Measurements from ENCODE around the gene AMELY.

AMELY gene, protein sequence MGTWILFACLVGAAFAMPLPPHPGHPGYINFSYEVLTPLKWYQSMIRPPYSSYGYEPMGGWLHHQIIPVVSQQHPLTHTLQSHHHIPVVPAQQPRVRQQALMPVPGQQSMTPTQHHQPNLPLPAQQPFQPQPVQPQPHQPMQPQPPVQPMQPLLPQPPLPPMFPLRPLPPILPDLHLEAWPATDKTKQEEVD

DNA sequence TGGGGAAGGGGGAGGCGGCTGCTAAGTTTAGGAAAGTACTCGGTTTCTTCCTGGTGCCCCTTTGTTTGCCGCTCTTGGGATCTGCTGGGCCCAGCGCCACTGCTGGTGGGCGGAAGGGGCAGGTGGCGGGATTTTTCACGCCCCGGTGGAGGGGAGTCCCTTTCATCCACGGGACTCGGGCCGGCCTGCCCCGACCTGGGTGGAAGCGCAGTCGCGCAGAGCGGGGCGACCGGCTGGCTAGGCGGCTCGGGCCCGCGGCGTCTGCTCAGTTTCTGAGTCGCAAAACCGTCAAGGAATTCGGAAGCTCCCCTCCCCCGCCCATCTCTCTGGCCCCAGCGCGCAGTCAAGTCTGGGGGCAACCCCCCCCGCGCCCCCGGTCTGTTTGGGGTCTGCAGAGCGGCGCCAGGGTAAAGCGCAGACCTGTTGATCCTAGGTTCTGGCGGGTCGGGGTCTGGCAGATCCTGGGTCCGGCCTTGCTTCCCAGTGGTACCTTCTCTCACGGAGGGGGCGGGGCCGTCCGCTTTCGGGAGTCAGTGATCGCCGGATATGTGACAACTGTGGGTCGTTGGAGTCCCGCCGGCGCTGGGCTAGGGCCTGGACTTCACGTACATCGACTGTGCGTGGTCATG, at the start of gene AMELY:
Gene AMELY, minus strand, starts transcription at position 500 of the 629 bp plus-strand sequence. CDS start 39,144 bp downstream, outside the sequence.
- no peaks in the 10 kb centered on the region for H3K4me1 ChIP-seq (ENCODE audit: control insufficient read depth in 2 of 2, insufficient read depth in 2 of 2, low read length in 2 of 2)
- H3K27ac ChIP-seq (ENCODE audit: low read depth in 2 of 2, low read length in 2 of 2), result no peak within 1 kb of the TSS
- no peaks in the 10 kb centered on the region for H3K9me3 ChIP-seq (ENCODE audit: control insufficient read depth in 2 of 2, low read length in 2 of 2)
- no peaks in the 10 kb centered on the region for H3K27me3 ChIP-seq (ENCODE audit: control insufficient read depth in 2 of 2, insufficient read depth in 2 of 2, low read length in 2 of 2)
- H3K9ac ChIP-seq (ENCODE audit: low read depth in 1 of 2, low read length in 2 of 2), result no peak within 1 kb of the TSS
- no peak within 1 kb of the TSS for H3K4me3 ChIP-seq (ENCODE audit: low read length in 2 of 2)
- no peaks in the 10 kb centered on the region for H3K36me3 ChIP-seq (ENCODE audit: control insufficient read depth in 2 of 2, insufficient read depth in 2 of 2, low read length in 2 of 2)

DNA sequence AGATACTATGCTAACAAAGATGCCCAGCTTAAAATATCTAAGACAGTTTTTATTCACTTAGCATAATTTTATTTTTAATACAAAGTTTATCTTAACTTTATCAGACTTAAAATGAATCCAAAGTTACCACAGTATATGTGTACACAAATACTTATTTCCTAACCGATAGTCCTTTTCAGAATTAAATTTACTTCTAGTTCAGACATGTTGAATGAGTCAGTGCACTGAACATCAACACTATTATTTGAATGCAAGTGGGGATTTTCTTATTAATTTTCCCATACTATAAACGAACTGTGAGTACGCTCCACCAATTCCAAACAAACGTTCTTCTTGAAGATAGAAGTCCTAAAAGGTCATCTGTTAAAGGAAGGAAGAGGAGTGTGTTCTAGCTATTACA, 38.4 kb upstream of the AMELY start:
- H3K4me3 ChIP-seq (ENCODE audit: low read length in 2 of 2), result no peak overlapping the region
- H3K27me3 ChIP-seq (ENCODE audit: control insufficient read depth in 2 of 2, insufficient read depth in 2 of 2, low read length in 2 of 2), result no peaks in the 10 kb centered on the region
- H3K36me3 ChIP-seq (ENCODE audit: control insufficient read depth in 2 of 2, insufficient read depth in 2 of 2, low read length in 2 of 2), result no peaks in the 10 kb centered on the region
- no peaks in the 10 kb centered on the region for H3K4me1 ChIP-seq (ENCODE audit: control insufficient read depth in 2 of 2, insufficient read depth in 2 of 2, low read length in 2 of 2)
- no peak overlapping the region for H3K9ac ChIP-seq (ENCODE audit: low read depth in 1 of 2, low read length in 2 of 2)
- no peak overlapping the region for H3K27ac ChIP-seq (ENCODE audit: low read depth in 2 of 2, low read length in 2 of 2)
- no peaks in the 10 kb centered on the region for H3K9me3 ChIP-seq (ENCODE audit: control insufficient read depth in 2 of 2, low read length in 2 of 2)

DNA sequence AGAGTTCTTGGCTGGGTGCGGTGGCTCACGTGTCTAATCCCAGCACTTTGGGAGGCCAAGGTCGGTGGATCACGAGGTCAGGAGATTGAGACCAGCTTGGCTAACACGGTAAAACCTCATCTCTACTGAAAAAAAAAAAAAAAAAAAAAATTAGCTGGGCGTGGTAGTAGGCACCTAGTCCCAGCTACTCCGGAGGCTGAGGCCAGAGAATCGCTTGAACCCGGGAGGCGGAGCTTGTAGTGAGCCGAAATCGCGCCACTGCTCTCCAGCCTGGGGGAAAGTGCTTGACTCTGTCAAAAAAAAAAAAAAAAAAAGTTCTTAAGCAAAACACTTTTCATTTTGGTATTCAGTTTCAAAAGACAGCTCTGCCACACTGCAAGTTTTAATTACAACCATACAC, 36.8 kb upstream of the AMELY start:
- Histone ChIP-seq H3K36me3 (ENCODE audit: control insufficient read depth in 2 of 2, insufficient read depth in 2 of 2, low read length in 2 of 2) (no peaks in the 10 kb centered on the region), H3K9me3 (ENCODE audit: control insufficient read depth in 2 of 2, low read length in 2 of 2) (no peaks in the 10 kb centered on the region), H3K27ac (ENCODE audit: low read depth in 2 of 2, low read length in 2 of 2) (no peak overlapping the region), H3K4me1 (ENCODE audit: control insufficient read depth in 2 of 2, insufficient read depth in 2 of 2, low read length in 2 of 2) (no peaks in the 10 kb centered on the region), H3K9ac (ENCODE audit: low read depth in 1 of 2, low read length in 2 of 2) (no peak overlapping the region), H3K27me3 (ENCODE audit: control insufficient read depth in 2 of 2, insufficient read depth in 2 of 2, low read length in 2 of 2) (no peaks in the 10 kb centered on the region), H3K4me3 (ENCODE audit: low read length in 2 of 2) (no peak overlapping the region)

DNA sequence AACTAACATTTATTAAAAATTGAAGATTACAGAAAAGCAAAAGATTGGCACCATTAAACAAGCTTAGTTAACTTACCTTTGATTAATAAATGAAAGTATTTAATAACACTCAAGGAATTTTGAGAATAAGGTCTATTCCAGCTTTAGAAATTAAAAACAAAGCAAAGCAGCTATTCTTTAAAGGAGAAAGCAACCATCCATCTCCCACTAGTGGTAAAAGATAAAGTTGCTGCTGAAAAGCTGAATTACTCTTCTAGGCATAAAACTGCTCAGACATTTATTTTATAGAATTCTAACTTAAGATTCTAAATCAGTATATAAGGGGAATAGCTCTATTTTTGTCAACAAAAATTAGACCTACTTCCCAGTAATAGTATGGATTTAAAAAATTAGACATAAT, 36.1 kb upstream of the AMELY start:
- no peaks in the 10 kb centered on the region for H3K36me3 ChIP-seq (ENCODE audit: control insufficient read depth in 2 of 2, insufficient read depth in 2 of 2, low read length in 2 of 2)
- H3K27me3 ChIP-seq (ENCODE audit: control insufficient read depth in 2 of 2, insufficient read depth in 2 of 2, low read length in 2 of 2), result no peaks in the 10 kb centered on the region
- H3K4me3 ChIP-seq (ENCODE audit: low read length in 2 of 2), result no peak overlapping the region
- H3K4me1 ChIP-seq (ENCODE audit: control insufficient read depth in 2 of 2, insufficient read depth in 2 of 2, low read length in 2 of 2), result no peaks in the 10 kb centered on the region
- no peaks in the 10 kb centered on the region for H3K9me3 ChIP-seq (ENCODE audit: control insufficient read depth in 2 of 2, low read length in 2 of 2)
- no peak overlapping the region for H3K27ac ChIP-seq (ENCODE audit: low read depth in 2 of 2, low read length in 2 of 2)
- H3K9ac ChIP-seq (ENCODE audit: low read depth in 1 of 2, low read length in 2 of 2), result no peak overlapping the region

DNA sequence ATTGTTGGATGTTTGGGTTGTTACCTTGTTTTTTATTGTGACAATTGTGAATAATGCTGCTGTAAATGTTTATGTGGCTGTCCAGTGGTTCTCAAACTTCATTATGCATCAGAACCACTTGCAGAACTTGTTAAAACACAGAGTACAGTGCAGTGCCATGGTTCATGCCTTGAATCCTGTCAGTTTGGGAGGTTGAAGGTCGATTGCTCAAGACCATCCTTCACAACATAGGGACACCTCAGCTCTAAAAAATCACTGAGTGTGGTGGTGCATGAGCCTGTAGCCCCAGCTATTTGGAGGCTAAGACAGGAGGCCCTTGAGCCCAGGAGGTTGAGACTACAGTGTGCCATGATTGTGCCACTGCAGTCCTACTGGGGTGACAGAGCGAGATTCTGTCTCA, 23.9 kb upstream of the AMELY start:
- H3K27ac ChIP-seq (ENCODE audit: low read depth in 2 of 2, low read length in 2 of 2), result no peak overlapping the region

DNA sequence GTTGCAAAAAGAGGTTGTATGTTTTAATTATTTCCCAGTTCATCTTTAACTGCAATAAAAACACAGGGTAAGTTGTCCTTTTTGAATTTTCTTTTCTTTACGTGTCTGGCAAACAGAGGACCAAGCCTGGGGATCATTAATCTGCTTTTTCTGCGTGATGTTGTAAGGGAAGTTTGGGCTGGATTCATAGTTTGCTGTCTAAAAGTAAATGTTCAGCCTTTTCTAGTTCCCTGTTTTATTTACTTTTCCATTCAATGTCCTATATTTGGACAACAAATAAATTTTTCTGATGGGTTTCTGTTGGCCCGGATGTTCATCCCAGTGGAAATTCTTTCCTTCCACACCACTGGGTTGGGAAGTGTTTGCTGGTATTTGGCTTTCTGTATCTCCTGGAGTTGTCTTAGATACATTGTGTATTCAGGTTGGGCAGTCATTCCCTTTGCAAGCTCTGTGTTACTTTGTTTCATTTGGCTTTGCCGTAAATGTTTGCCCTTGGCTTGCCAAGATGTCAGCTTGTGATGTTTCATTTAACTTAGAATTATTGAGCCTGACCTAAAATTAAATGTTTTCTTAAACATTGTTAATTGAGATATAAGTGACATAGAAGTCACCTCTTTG, 20.3 kb upstream of the AMELY start:
- Histone ChIP-seq H3K9me3 (ENCODE audit: control insufficient read depth in 2 of 2, low read length in 2 of 2) (no peaks in the 10 kb centered on the region), H3K36me3 (ENCODE audit: control insufficient read depth in 2 of 2, insufficient read depth in 2 of 2, low read length in 2 of 2) (no peaks in the 10 kb centered on the region), H3K4me1 (ENCODE audit: control insufficient read depth in 2 of 2, insufficient read depth in 2 of 2, low read length in 2 of 2) (no peaks in the 10 kb centered on the region), H3K9ac (ENCODE audit: low read depth in 1 of 2, low read length in 2 of 2) (no peak overlapping the region), H3K27me3 (ENCODE audit: control insufficient read depth in 2 of 2, insufficient read depth in 2 of 2, low read length in 2 of 2) (no peaks in the 10 kb centered on the region), H3K27ac (ENCODE audit: low read depth in 2 of 2, low read length in 2 of 2) (no peak overlapping the region), H3K4me3 (ENCODE audit: low read length in 2 of 2) (no peak overlapping the region)

More for the DNA sequence above, 23.9 kb upstream of the AMELY start:
- Histone ChIP-seq H3K36me3 (ENCODE audit: control insufficient read depth in 2 of 2, insufficient read depth in 2 of 2, low read length in 2 of 2) (no peaks in the 10 kb centered on the region), H3K4me3 (ENCODE audit: low read length in 2 of 2) (no peak overlapping the region), H3K9me3 (ENCODE audit: control insufficient read depth in 2 of 2, low read length in 2 of 2) (no peaks in the 10 kb centered on the region), H3K27me3 (ENCODE audit: control insufficient read depth in 2 of 2, insufficient read depth in 2 of 2, low read length in 2 of 2) (no peaks in the 10 kb centered on the region), H3K4me1 (ENCODE audit: control insufficient read depth in 2 of 2, insufficient read depth in 2 of 2, low read length in 2 of 2) (no peaks in the 10 kb centered on the region), H3K9ac (ENCODE audit: low read depth in 1 of 2, low read length in 2 of 2) (no peak overlapping the region)

DNA sequence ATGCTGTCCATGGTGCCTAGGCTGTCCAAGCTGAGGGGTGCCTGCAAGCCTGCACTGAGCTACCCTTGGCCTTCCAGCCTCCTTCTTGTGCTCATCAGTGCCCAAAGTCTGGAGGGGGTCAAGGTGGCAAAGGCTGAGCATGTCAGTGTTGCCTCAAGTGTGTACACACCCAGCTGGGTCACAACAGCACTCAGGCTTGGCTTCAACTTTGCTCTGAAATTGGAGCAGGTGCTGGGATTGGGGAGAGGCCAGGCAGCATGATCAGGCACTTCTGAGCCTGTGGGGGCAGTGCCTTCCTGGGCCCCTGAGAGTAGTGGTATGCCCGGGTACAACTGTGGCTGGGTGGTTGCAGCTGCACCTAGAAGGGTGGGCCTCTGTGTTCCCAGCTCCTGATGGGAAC, 17.7 kb upstream of the AMELY start:
- no peak overlapping the region for H3K27ac ChIP-seq (ENCODE audit: low read depth in 2 of 2, low read length in 2 of 2)
- no peaks in the 10 kb centered on the region for H3K4me1 ChIP-seq (ENCODE audit: control insufficient read depth in 2 of 2, insufficient read depth in 2 of 2, low read length in 2 of 2)

DNA sequence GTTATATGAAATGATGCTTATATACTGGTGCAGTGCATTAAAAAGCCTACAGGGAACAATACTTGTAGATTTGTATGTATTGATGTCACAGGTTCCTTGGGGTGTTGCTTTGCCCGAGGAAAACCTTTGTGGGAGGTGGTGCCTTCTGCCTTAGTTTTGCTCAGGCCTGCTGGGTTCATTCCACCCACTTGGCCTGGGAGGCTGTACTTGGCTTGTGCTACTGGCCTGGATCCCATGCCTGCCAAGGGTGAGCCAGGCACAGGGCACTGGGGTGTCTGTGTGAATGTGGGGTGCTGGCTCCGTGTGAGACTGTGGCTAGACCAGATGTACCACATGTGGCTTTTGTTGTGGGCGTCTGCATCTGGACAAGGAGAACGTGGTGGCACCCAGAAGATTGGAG, 16.7 kb upstream of the AMELY start:
- Histone ChIP-seq H3K27me3 (ENCODE audit: control insufficient read depth in 2 of 2, insufficient read depth in 2 of 2, low read length in 2 of 2) (no peaks in the 10 kb centered on the region), H3K27ac (ENCODE audit: low read depth in 2 of 2, low read length in 2 of 2) (no peak overlapping the region), H3K9me3 (ENCODE audit: control insufficient read depth in 2 of 2, low read length in 2 of 2) (no peaks in the 10 kb centered on the region), H3K4me3 (ENCODE audit: low read length in 2 of 2) (no peak overlapping the region), H3K4me1 (ENCODE audit: control insufficient read depth in 2 of 2, insufficient read depth in 2 of 2, low read length in 2 of 2) (no peaks in the 10 kb centered on the region), H3K36me3 (ENCODE audit: control insufficient read depth in 2 of 2, insufficient read depth in 2 of 2, low read length in 2 of 2) (no peaks in the 10 kb centered on the region), H3K9ac (ENCODE audit: low read depth in 1 of 2, low read length in 2 of 2) (no peak overlapping the region)

More for the DNA sequence above, 17.7 kb upstream of the AMELY start:
- Histone ChIP-seq H3K36me3 (ENCODE audit: control insufficient read depth in 2 of 2, insufficient read depth in 2 of 2, low read length in 2 of 2) (no peaks in the 10 kb centered on the region), H3K4me3 (ENCODE audit: low read length in 2 of 2) (no peak overlapping the region), H3K9ac (ENCODE audit: low read depth in 1 of 2, low read length in 2 of 2) (no peak overlapping the region), H3K27me3 (ENCODE audit: control insufficient read depth in 2 of 2, insufficient read depth in 2 of 2, low read length in 2 of 2) (no peaks in the 10 kb centered on the region), H3K9me3 (ENCODE audit: control insufficient read depth in 2 of 2, low read length in 2 of 2) (no peaks in the 10 kb centered on the region)

DNA sequence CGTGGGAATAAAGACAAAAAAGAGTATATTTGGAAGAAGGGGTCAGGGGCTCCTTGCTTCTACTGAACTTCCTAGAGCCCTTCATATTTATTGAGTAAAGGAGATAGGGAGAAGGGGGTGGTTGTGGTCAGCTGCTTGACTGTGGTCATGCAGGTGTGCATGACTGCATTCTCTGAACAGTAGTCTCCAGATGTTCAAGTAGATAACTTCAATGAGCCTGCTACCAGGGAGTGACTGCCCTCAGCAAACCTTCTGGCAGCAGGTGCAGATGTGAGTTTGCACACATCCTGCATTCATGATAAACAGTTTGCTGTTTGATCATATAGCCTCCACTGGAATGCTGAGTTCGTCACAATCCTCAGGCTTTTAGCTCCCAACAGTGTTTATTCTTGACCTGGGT, 9.5 kb upstream of the AMELY start:
- H3K4me3 ChIP-seq (ENCODE audit: low read length in 2 of 2), result no peak overlapping the region
- no peak overlapping the region for H3K27ac ChIP-seq (ENCODE audit: low read depth in 2 of 2, low read length in 2 of 2)
- no peak overlapping the region for H3K9ac ChIP-seq (ENCODE audit: low read depth in 1 of 2, low read length in 2 of 2)

DNA sequence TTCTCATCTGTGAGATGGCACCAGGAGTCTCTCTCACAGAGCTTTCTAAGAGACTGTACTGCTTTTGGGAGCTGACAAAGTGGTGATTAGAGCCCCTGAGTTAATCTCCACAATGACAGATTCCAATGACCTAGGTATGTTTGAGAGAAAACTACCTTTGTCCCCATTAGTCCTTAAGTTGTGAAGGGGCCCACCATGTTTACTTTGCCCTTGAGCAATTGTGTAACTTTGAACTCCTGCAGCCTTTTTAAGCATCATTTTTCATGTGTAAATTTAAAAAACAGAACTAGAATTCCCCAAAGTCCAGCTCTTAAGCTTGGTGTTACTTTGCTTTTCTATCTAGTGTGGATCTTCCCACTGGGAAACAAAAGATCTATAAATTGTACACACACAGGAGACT, 1.8 kb upstream of the AMELY start:
- Histone ChIP-seq H3K4me1 (ENCODE audit: control insufficient read depth in 2 of 2, insufficient read depth in 2 of 2, low read length in 2 of 2) (no peaks in the 10 kb centered on the region), H3K4me3 (ENCODE audit: low read length in 2 of 2) (no peak overlapping the region), H3K36me3 (ENCODE audit: control insufficient read depth in 2 of 2, insufficient read depth in 2 of 2, low read length in 2 of 2) (no peaks in the 10 kb centered on the region), H3K9me3 (ENCODE audit: control insufficient read depth in 2 of 2, low read length in 2 of 2) (no peaks in the 10 kb centered on the region), H3K27ac (ENCODE audit: low read depth in 2 of 2, low read length in 2 of 2) (no peak overlapping the region), H3K27me3 (ENCODE audit: control insufficient read depth in 2 of 2, insufficient read depth in 2 of 2, low read length in 2 of 2) (no peaks in the 10 kb centered on the region), H3K9ac (ENCODE audit: low read depth in 1 of 2, low read length in 2 of 2) (no peak overlapping the region)

More for the DNA sequence above, 9.5 kb upstream of the AMELY start:
- no peaks in the 10 kb centered on the region for H3K36me3 ChIP-seq (ENCODE audit: control insufficient read depth in 2 of 2, insufficient read depth in 2 of 2, low read length in 2 of 2)
- H3K9me3 ChIP-seq (ENCODE audit: control insufficient read depth in 2 of 2, low read length in 2 of 2), result no peaks in the 10 kb centered on the region
- H3K4me1 ChIP-seq (ENCODE audit: control insufficient read depth in 2 of 2, insufficient read depth in 2 of 2, low read length in 2 of 2), result no peaks in the 10 kb centered on the region
- H3K27me3 ChIP-seq (ENCODE audit: control insufficient read depth in 2 of 2, insufficient read depth in 2 of 2, low read length in 2 of 2), result no peaks in the 10 kb centered on the region
